Effector CD8-positive, alpha-beta T cell (primary cell): ENCODE measurements around the gene KTI12.
"Not testable (repeated sequence)": the region's sequence is repeated elsewhere in the genome, so short reads cannot be mapped to it uniquely, and the experiment has no call there.

Source experiments
- DNase-seq: peaks from one replicate; lab custom pipeline; 2025; lab: John Stamatoyannopoulos, UW
- total RNA-seq, 4 experiments: gene quantifications; one replicate each; lab custom pipeline; 2026; lab: John Stamatoyannopoulos, UW

The KTI12 gene
- total RNA-seq, result 4.5 to 8.5 (median 7.4) reads per million in 4 experiments

GRCh38 chr1:52033190-52034049 lies at the start of gene KTI12:
TSS of gene KTI12 (minus strand) at chr1:52033810. CDS start at chr1:52033761, 49 bp downstream.
- peak; percentile 80 for DNase-seq

DNA sequence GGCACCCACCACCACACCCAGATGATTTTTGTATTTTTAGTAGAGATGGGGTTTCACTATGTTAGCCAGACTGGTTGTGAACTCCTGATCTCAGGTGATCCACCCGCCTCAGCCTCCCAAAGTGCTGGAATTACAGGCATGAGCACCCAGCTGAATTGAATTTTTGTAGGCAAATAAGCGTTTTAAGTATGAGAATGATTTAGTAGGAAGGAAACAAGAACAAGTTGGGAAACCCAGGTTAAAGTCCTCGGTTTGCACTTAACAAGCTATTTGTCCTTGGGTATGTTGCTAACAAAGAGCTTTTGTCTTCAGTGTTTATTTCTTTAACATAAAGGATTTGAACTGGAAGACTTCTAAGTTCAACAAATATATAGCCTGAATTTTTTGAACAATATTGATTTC lies 46.4 kb upstream of the KTI12 start:
- DNase-seq, result no peak

DNA sequence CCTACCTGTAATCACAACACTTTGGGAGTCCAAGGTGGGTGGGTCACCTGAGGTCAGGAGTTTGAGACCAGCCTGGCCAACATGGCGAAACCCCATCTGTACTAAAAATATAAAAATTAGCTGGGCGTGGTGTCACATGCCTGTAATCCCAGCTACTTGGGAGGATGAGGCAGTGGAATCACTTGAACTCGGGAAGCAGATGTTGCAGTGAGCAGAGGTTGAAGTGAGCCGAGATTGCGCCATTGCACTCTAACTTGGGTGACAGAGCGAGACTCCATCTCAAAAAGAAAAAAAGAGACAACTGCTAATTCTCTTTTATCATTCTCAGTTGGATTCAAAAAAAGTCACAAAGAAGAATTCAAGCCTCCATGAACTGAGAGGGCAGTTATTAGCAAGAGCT lies 43.7 kb upstream of the KTI12 start:
- not testable (repeated sequence) for DNase-seq

- no peak for DNase-seq
These were observed 38.7 kb upstream of the KTI12 start for GRCh38 chr1:52072291-52072690.

DNA sequence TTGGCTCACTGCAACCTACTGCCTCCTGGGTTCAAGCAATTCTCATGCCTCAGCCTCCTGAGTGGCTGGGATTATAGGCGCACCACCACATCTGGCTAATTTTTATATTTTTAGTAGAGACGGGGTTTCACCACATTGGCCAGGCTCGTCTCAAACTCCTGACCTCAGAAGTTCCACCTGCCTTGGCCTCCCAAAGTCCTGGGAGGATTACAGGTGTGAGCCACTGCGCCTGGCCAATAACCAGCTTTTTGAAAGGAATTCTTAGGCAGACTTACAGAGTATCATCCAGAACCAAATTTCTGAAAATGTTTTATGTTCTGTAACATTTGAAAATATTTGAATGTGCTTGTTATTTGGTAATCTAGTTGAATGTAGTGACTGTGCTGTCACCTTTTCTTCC lies 37.1 kb upstream of the KTI12 start:
- DNase-seq, result no peak

DNA sequence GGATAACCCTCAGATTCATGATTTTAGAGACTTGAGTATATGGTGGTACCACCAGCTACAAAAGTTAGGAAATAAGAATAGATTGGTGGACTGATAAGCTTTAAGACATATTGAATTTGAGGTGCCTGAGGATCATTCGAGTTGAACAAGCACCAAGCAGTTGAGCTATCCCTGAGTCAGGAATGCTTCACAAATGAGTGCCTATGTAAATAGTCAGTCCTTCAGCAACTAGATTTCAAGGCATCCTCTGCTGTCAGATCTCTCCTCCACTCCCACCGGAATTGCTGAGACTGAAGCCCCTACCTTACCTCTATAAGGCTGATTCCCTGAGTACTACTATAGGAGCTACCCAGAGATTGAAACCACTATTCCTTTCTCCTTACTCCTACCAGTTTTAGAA lies 29.6 kb upstream of the KTI12 start:
- DNase-seq, result no peak

DNA sequence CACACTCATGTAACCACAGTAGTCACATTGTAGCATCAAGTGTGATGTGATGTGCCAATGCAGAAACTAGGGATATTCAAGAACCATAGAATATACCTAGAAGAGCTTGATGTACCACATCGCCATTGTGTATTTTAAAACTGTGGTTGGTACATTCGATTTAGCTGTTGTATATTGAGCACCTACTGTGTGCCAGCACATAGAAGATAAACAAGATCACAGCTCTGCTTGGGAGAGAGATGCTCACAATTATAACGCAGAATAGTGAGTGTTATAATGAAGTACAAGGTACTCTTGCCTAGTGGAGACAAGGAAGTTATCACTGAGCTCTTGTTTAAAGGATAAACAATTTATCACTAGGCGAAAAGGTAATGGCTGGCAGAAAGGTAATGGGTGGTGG lies 27.2 kb upstream of the KTI12 start:
- DNase-seq, result no peak

- DNase-seq, result no peak
These were observed 26.3 kb upstream of the KTI12 start for GRCh38 chr1:52059888-52060287.

GRCh38 chr1:52059321-52059720 lies 25.7 kb upstream of the KTI12 start:
- DNase-seq, result no peak

- DNase-seq, result no peak
These were observed 24.3 kb upstream of the KTI12 start for GRCh38 chr1:52057876-52058415.

GRCh38 chr1:52057255-52057654 lies 23.6 kb upstream of the KTI12 start:
- DNase-seq, result no peak

- DNase-seq, result no peak
These were observed 23.3 kb upstream of the KTI12 start for GRCh38 chr1:52056937-52057231.

DNA sequence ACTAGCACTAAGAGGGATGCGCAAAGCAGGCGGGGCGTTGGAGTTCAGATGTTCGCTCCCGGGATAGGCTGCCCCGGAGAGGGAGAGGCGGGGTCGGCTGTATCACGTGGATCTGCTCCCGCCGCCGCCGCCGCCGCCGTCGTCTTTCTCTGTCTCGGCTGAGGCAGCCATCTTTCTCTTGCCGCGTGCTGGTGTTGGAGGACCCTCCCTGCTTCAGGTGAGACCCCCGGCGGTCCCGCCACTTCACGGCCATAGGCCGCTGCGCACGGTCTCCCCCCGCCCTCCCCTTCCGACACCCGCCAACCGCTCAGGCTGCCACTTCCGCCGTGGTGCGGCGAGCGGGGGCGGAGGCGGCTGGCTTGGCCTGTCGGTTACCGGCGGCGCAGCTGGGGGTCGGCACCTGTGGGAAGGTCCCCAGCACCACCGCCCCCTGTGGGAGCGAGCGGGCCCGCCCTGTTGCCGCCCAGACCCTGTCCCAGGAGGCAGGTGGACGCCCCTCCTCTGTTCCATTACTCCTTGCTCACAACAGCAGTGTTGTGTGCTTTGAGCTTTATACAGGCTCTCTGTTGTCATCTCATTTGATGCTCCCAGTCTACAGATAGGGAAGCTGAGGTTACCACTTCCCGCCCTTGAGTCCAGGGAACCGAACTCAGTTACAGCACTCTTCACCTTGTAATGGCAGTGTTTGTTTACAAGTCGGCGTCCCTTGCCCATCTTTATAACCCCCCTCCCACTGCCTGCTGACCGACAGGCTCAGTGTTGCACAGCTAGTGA lies 22.7 kb upstream of the KTI12 start, which contains the start of gene BTF3L4:
BTF3L4 (plus strand) TSS at position 133 of the 774 bp plus-strand sequence. CDS start 3,553 bp downstream, outside the sequence.
- DNase-seq, result peak; percentile 84

GRCh38 chr1:52055866-52056162 lies 22.2 kb upstream of the KTI12 start:
- no peak for DNase-seq

- DNase-seq, result peak; percentile 56
These were observed 21.7 kb upstream of the KTI12 start, which contains the start of gene TXNDC12 for GRCh38 chr1:52055066-52055865. TSS of gene TXNDC12 (minus strand) at chr1:52055191. CDS start at chr1:52055096, 95 bp downstream.

DNA sequence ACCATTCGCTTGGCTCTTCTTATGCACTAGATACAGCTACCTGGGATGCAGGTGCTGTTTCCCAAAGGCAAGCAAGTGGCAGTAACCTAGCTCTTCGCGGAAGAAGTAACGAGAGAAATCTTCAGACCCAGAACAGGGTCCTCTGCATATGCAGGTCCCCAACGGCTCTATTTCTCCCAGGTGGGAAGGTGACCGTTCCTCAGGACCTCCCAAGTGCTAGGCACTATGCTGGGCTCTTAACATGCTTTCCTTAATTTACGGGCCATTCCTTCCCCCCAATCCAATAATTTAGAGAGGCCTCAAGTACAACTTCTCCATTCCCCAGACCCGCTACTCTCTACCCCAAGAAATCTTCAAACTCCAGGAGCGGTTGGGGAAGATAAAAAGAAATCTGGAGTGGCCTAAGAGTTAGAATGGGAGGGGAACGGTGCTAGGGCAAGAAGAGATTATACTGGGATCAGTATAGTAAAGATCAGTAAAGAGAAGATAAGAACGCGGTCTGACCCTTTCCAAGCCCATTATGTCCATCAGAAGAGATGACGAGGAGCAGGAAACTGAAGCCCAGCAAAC lies 21.0 kb upstream of the KTI12 start:
- DNase-seq, result no peak

GRCh38 chr1:52053862-52054261 lies 20.3 kb upstream of the KTI12 start:
- DNase-seq, result no peak

DNA sequence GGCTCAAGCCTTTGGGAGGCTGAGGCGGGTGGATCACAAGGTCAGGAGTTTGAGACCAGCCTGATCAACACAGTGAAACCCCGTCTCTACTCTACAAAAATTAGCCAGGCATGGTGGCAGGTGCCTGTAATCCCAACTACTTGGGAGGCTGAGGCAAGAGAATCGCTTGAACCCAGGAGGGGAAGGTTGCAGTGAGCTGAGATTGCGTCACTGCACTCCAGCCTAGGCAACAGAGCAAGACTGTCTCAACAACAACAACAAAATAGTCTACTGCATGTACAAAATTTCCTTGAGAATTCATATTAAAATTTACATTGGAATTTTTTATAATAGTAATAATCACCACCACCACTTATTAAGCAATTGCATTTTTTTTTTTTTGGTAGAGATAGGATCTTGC lies 15.7 kb upstream of the KTI12 start:
- DNase-seq, result not testable (repeated sequence)

DNA sequence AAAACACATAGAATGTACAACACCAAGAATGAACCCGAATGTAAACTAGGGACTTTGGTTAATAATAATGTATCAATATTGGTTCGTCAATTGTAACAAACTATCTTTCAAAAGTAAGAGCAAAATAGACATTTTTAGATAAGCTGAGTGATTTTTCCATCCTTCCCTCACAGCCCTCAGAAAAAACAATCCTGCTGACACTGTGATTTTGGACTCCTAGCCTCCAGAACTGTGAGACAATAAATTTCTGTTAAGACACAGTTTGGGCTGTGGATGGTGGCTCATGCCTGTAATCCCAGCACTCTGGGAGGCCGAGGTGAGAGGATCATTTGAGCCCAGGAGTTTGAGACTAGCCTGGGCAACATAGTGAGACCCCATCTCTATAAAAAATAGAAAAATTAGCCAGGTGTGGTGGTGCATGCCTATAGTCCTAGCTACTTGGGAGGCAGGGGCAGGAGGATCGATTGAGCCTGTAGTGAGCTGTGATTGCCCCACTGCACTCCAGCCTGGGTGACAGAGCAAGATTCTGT lies 12.1 kb upstream of the KTI12 start:
- DNase-seq, result not testable (repeated sequence)

DNA sequence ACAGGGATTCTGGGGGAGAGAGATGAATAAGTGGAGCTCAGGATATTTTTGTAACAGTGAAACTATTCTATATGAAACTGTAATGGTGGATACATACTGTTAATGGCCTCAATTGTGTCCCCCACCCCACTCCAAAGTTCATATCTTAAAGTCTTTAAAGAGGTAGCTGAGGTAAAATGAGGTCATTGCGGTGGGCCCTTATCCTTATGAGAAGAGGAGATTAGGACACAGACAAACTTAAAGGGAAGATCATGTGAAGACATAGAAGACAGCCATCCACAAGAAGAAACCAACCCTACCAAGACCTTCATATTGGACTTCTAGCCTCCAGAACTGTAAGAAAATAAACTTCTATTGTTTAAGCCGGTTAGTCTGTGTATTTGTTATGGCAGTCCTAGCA lies 11.6 kb upstream of the KTI12 start:
- no peak for DNase-seq

DNA sequence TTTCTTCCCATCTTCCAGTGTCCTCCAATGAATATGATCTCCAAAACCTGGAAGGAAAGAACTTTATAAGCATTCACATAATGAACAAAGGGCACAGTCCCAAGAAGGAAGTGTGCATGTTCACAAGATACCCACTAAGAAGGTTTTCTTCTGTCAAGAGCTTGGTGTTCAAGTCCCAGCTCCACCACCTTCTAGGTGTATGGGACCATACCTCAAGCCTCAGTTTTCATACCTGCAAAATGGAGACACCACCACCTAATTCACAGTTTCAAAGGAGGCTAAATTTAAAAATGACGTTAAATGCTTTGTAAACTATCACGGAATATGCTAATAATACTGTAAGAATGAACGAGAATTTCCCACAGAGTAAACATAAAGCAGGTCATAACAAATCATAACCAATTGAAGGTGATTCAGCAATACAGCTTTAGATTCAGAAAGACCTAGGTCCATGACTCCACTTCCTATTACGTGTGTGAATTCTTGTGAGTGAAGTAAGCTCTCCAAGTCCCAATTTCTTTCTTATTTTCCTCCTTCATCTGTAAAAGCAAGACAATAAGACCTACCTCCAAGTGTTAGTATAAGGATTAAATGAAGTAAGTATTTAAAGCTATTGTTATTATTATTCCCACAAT lies 8.1 kb upstream of the KTI12 start:
- no peak for DNase-seq
